Measurements from ENCODE around the gene TMEM151B. TPM values are rescaled to one million over a fixed set of nuclear protein-coding genes. Genes with fewer than 3 reads are reported as not detected.
A peak's percentile ranks its signal among the peaks of the same experiment; 100 is the strongest.

Gene TMEM151B
- polyA plus RNA-seq, 1 donor from 2014 or later: 66.0 TPM

DNA sequence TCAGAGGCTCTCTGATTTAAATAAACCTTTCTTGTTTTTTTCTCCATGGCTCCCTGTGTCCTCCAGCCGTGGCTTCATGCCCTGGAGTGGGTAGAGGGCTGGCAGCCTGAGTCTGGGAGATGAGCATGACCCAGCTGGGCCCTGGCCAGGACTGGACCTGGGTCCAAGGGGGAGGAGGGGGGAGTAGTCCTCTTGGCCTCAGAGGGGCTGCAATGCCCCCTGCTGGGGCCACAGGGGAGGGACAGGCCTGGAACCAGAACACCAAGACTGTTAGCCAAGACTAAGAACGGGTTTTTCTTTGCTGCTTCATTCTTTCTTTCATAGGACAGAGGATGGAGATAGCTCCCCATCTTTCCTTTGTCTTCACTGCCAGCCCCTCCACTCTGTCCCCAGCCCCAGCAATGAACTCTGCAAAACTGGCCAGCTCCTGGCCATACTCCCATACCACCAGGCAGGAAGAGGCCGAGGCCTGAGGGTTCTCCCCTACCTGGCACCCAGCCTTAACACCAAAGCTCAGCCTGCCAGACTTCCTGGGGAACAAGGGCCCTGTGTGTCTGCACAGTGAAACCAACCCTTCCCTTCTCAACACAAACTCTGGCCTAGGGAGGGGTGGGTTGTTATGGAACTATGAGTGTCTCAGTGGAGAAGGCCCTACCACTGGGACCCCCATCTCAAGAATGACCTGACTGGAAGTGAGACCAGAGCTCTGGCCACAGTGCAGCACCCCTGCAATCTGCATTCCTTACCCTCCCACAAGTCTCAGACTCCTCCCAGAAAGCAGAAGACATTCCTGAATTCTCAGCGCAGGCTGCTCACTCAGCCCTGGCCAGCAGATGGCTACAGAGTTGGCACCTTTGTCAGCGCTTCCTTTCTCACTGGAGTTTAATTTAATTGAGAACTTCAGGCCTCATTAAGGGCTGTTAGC is 35.9 kb upstream of the TMEM151B start:
- Histone ChIP-seq H3K4me3 (ENCODE audit: low read length) (no peak overlapping the region), H4K20me1 (ENCODE audit: insufficient read depth) (no peaks in the 10 kb centered on the region), H3K36me3 (ENCODE audit: insufficient read depth, low read length) (no peaks in the 10 kb centered on the region), H2AFZ (ENCODE audit: low read depth, low read length) (no peak overlapping the region), H3K27ac (ENCODE audit: low read length) (no peak overlapping the region), H3K9me3 (ENCODE audit: low read length) (no peaks in the 10 kb centered on the region), H3K79me2 (replicated peaks; ENCODE audit: insufficient read depth, low read length) (no peaks in the 10 kb centered on the region), H3K27me3 (ENCODE audit: insufficient read depth, low read depth, low read length) (no peaks in the 10 kb centered on the region), H3F3A (ENCODE audit: insufficient read depth, low read length, poor library complexity, severe bottlenecking) (no peaks in the 10 kb centered on the region), H3K4me2 (ENCODE audit: low read length) (no peak overlapping the region), H3K9me2 (ENCODE audit: insufficient read depth, low read length) (no peaks in the 10 kb centered on the region), H3K9ac (ENCODE audit: low read length) (no peak overlapping the region)
- TF ChIP-seq, protein P1, sequence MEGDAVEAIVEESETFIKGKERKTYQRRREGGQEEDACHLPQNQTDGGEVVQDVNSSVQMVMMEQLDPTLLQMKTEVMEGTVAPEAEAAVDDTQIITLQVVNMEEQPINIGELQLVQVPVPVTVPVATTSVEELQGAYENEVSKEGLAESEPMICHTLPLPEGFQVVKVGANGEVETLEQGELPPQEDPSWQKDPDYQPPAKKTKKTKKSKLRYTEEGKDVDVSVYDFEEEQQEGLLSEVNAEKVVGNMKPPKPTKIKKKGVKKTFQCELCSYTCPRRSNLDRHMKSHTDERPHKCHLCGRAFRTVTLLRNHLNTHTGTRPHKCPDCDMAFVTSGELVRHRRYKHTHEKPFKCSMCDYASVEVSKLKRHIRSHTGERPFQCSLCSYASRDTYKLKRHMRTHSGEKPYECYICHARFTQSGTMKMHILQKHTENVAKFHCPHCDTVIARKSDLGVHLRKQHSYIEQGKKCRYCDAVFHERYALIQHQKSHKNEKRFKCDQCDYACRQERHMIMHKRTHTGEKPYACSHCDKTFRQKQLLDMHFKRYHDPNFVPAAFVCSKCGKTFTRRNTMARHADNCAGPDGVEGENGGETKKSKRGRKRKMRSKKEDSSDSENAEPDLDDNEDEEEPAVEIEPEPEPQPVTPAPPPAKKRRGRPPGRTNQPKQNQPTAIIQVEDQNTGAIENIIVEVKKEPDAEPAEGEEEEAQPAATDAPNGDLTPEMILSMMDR (IDR thresholded peaks at IDR 0.05; ENCODE audit: poor library complexity, severe bottlenecking): peak; percentile 45
- TF ChIP-seq EZH2 (IDR thresholded peaks at IDR 0.05; ENCODE audit: borderline replicate concordance, insufficient read depth, low read length, poor library complexity, severe bottlenecking) (no peak), MXI1 (conservative IDR thresholded peaks at IDR 0.05; ENCODE audit: poor library complexity, severe bottlenecking) (no peak), SMC3 (conservative IDR thresholded peaks at IDR 0.05; ENCODE audit: poor library complexity) (peak; percentile 25), EP300 (conservative IDR thresholded peaks at IDR 0.05; ENCODE audit: poor library complexity, severe bottlenecking) (no peak), POLR2AphosphoS5 (IDR thresholded peaks at IDR 0.05) (no peak), TAF1 (IDR thresholded peaks at IDR 0.05; ENCODE audit: low read depth) (no peak), RAD21 (conservative IDR thresholded peaks at IDR 0.05) (peak; percentile 24)
- TF ChIP-seq, protein P2, sequence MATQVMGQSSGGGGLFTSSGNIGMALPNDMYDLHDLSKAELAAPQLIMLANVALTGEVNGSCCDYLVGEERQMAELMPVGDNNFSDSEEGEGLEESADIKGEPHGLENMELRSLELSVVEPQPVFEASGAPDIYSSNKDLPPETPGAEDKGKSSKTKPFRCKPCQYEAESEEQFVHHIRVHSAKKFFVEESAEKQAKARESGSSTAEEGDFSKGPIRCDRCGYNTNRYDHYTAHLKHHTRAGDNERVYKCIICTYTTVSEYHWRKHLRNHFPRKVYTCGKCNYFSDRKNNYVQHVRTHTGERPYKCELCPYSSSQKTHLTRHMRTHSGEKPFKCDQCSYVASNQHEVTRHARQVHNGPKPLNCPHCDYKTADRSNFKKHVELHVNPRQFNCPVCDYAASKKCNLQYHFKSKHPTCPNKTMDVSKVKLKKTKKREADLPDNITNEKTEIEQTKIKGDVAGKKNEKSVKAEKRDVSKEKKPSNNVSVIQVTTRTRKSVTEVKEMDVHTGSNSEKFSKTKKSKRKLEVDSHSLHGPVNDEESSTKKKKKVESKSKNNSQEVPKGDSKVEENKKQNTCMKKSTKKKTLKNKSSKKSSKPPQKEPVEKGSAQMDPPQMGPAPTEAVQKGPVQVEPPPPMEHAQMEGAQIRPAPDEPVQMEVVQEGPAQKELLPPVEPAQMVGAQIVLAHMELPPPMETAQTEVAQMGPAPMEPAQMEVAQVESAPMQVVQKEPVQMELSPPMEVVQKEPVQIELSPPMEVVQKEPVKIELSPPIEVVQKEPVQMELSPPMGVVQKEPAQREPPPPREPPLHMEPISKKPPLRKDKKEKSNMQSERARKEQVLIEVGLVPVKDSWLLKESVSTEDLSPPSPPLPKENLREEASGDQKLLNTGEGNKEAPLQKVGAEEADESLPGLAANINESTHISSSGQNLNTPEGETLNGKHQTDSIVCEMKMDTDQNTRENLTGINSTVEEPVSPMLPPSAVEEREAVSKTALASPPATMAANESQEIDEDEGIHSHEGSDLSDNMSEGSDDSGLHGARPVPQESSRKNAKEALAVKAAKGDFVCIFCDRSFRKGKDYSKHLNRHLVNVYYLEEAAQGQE (IDR thresholded peaks at IDR 0.05; ENCODE audit: borderline replicate concordance): no peak

DNA sequence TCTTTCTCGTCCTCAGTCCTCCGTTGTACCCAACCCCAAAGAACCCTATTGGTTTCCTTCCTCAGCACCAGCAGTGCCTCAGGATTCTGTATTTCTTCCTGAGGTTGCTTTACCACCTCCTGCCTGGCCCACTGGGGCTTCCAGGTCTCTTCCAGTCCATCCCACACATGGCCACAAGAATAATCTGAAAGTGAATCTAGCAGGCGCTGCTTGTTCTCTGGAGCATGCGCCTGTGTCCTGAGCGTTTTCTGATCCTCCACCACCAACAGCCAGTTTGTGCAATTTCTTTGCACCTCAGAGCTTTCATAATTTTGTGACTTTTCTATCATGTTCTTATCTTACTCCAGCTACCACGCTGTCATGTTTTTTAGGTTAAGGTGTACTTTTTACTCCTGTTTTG is 35.0 kb upstream of the TMEM151B start:
- Histone ChIP-seq H3K9ac (ENCODE audit: low read length) (no peak overlapping the region), H3K27ac (ENCODE audit: low read length) (no peak overlapping the region), H3K79me2 (replicated peaks; ENCODE audit: insufficient read depth, low read length) (no peaks in the 10 kb centered on the region), H3K36me3 (ENCODE audit: insufficient read depth, low read length) (no peaks in the 10 kb centered on the region), H3F3A (ENCODE audit: insufficient read depth, low read length, poor library complexity, severe bottlenecking) (no peaks in the 10 kb centered on the region), H3K9me2 (ENCODE audit: insufficient read depth, low read length) (no peaks in the 10 kb centered on the region), H2AFZ (ENCODE audit: low read depth, low read length) (no peak overlapping the region), H3K4me2 (ENCODE audit: low read length) (no peak overlapping the region), H3K4me3 (ENCODE audit: low read length) (no peak overlapping the region), H3K27me3 (ENCODE audit: insufficient read depth, low read depth, low read length) (no peaks in the 10 kb centered on the region), H3K9me3 (ENCODE audit: low read length) (no peaks in the 10 kb centered on the region), H4K20me1 (ENCODE audit: insufficient read depth) (no peaks in the 10 kb centered on the region)
- TF ChIP-seq MXI1 (conservative IDR thresholded peaks at IDR 0.05; ENCODE audit: poor library complexity, severe bottlenecking): no peak
- no peak for TF ChIP-seq TAF1 (IDR thresholded peaks at IDR 0.05; ENCODE audit: low read depth)
- no peak for TF ChIP-seq EZH2 (IDR thresholded peaks at IDR 0.05; ENCODE audit: borderline replicate concordance, insufficient read depth, low read length, poor library complexity, severe bottlenecking)
- no peak for TF ChIP-seq EP300 (conservative IDR thresholded peaks at IDR 0.05; ENCODE audit: poor library complexity, severe bottlenecking)
- TF ChIP-seq, protein P1 (IDR thresholded peaks at IDR 0.05; ENCODE audit: poor library complexity, severe bottlenecking): no peak
- TF ChIP-seq POLR2AphosphoS5 (IDR thresholded peaks at IDR 0.05): no peak
- no peak for TF ChIP-seq RAD21 (conservative IDR thresholded peaks at IDR 0.05)
- TF ChIP-seq, protein P2 (IDR thresholded peaks at IDR 0.05; ENCODE audit: borderline replicate concordance): no peak
- TF ChIP-seq SMC3 (conservative IDR thresholded peaks at IDR 0.05; ENCODE audit: poor library complexity): no peak
